Activated naive CD4-positive, alpha-beta T cell (primary cell): ENCODE measurements around the gene SIDT2.

Source experiments
- DNase-seq, 4 experiments: peaks; one replicate each; lab custom pipeline; 2025; lab: John Stamatoyannopoulos, UW

SIDT2 gene

GRCh38 chr11:117189191-117189940, 10.8 kb downstream of the SIDT2 start:
- no peak for DNase-seq

- DNase-seq: no peak
Observed at GRCh38 chr11:117189941-117190544, 11.5 kb downstream of the SIDT2 start.

GRCh38 chr11:117191680-117192400, 13.3 kb downstream of the SIDT2 start:
- no peak for DNase-seq

DNA sequence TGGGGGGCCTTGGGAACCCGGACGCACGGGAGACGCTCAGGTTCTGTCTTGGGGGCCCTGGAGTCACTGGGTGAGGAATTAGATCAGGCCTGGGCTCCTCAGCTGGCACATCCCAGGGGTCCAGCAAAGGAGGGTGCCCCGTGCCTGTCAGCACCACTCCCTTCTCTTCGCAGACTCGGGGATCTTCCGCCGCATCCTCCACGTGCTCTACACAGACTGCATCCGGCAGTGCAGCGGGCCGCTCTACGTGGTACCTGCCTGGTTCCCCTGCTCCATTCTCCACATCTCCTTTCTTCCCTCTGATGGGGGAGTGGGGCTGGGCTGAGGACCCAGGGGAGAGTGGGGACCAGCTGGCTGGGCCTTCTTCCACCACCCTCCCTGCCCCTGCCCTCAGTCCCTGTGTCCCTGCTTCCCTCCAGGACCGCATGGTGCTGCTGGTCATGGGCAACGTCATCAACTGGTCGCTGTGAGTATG, 13.9 kb downstream of the SIDT2 start:
- no peak for DNase-seq

DNA sequence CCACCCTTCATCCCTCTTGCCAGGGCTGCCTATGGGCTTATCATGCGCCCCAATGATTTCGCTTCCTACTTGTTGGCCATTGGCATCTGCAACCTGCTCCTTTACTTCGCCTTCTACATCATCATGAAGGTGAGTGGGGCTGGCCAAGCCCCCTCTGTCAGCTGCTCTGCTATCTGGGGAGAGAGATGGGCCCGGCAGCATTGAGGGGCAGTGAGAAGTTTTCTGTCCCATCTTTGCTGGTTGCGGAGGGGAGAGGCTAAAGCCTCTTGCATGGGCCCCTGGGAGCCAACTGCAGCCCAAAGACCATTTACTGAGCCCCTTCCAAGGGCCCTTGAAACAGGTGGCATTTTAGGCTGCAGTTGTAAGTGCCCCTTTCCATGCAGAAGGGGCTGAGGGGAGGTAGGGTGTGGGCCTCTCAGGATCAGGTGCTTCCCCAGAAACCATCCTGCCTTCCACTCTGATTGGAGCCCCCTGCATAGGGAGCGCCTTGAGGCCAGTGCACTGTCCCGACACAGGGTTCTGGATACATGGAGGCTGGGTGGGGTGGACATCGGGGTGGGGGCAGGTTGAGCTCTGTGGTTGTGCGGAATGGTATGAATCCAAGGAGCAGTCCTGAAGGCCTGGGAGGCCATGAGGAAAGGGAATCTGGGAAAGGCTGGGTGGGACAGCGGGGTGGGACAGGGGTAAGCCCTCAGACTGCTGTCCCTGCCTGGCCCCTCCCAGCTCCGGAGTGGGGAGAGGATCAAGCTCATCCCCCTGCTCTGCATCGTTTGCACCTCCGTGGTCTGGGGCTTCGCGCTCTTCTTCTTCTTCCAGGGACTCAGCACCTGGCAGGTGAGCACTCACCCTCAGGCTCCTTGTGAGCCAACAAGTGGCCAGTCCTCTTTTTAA, 14.8 kb downstream of the SIDT2 start:
- no peak for DNase-seq

DNA sequence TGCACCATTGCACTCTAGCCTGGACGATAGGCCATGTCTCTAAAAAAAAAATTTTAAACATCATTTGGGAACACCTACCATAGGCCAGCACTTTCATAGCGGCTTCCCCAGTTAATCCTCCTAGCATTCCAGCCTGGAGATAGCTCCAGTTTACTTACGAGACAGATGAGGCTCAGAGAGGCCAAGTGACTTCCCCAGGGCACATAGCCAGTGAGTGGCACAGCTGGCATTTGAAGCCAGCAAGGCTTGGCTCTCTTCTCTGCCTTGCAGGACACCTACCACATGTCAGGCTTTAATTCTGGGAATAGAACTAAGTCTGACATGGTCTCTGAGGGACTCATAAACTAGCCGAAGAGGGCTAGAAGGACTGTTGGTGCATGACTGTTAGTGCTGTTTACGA, 15.7 kb downstream of the SIDT2 start:
- DNase-seq: no peak

DNA sequence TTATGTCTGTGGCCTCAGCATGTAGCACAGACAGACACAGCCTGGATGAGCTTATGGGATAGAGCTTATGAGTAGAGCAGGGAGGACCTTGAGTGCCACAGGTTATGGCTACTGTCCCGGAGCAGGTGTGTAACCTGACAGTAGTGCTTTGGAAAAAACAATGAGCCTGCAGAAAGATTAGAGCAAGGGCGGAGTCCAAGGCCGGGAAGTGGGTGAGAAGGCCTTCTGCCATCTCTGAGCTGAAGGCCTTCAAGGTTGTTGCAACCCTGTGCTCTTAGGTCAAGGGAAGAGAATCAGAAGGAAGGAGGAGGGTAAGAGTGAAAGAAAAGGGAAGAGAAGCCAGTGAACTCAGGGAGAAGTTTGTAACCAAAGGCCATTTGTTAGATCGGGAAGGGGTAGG, 16.7 kb downstream of the SIDT2 start:
- DNase-seq: no peak

DNA sequence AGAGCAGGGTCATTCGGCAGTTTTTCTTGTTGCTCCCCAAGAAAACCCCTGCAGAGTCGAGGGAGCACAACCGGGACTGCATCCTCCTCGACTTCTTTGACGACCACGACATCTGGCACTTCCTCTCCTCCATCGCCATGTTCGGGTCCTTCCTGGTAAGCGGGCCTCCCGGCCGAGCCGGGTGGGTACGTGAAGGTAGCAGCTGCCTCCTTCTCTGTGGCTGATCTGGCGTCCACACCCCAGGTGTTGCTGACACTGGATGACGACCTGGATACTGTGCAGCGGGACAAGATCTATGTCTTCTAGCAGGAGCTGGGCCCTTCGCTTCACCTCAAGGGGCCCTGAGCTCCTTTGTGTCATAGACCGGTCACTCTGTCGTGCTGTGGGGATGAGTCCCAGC, 17.2 kb downstream of the SIDT2 start:
- no peak for DNase-seq

DNA sequence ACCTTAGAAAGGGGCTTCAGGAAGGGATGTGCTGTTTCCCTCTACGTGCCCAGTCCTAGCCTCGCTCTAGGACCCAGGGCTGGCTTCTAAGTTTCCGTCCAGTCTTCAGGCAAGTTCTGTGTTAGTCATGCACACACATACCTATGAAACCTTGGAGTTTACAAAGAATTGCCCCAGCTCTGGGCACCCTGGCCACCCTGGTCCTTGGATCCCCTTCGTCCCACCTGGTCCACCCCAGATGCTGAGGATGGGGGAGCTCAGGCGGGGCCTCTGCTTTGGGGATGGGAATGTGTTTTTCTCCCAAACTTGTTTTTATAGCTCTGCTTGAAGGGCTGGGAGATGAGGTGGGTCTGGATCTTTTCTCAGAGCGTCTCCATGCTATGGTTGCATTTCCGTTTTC, 18.5 kb downstream of the SIDT2 start:
- no peak for DNase-seq

DNA sequence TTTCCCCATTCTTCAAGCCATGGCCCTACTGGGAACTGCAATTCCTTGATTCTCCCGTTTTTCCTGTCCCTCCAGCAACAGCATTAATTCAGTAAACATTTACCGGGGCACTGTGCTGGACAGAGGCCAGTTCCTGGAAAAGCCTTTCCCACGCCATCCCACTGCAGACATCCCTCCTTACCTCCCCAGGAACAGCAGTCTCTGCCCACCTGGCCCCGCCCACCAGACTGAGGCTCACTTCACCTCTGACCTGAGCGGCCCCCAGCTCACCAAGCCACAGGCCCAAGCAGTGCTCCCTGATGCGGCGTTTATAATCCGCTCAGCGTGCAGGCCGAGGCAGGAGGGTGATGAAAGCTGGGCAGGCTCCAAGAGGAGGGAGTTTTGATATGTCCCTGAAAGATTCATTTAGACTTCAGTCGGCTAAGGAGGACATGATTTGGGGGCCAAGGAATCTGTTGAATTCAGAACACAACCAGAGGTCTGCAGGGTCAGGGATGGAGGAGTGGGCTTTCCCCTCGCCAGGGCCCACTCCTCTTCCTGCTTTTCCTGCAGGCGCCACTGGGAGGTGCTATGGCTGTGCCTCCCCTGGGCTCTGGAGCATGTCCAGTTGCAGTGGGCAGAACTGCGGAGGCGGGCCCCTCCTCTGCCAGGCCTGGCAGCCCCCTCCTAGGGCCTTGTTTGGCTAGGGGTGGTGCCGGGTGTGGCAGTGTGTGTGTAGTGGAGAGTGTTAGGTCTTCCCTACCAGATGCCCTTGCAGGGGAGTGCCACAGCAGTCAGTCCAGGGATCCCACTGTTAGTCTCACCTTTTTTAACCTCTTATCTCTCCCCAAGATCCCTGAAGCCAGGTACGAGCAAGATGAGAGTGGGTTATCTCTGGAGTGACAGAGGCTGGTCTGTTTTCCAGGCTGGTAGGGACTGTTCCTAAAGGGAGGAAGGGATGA, 19.2 kb downstream of the SIDT2 start:
- DNase-seq: no peak

DNA sequence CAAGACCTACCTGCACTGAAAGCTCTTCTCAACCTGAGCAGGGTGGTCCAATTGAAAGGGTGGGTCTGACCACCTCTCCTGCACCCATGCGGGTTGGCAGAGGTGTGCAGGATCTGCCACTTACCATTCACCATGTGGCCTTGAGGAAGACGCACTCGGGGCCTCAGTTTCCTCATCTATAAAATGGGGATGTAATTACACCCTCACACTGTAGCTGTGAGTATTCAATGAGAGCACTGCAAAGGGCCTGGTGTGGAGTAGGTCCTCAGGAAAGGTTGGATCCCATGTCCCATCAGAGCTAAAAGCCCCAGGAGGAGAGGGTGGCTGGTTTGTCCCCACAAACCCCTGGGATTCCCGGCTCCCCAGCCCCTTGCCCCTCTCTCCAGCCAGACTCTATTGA, 20.1 kb downstream of the SIDT2 start:
- no peak for DNase-seq

DNA sequence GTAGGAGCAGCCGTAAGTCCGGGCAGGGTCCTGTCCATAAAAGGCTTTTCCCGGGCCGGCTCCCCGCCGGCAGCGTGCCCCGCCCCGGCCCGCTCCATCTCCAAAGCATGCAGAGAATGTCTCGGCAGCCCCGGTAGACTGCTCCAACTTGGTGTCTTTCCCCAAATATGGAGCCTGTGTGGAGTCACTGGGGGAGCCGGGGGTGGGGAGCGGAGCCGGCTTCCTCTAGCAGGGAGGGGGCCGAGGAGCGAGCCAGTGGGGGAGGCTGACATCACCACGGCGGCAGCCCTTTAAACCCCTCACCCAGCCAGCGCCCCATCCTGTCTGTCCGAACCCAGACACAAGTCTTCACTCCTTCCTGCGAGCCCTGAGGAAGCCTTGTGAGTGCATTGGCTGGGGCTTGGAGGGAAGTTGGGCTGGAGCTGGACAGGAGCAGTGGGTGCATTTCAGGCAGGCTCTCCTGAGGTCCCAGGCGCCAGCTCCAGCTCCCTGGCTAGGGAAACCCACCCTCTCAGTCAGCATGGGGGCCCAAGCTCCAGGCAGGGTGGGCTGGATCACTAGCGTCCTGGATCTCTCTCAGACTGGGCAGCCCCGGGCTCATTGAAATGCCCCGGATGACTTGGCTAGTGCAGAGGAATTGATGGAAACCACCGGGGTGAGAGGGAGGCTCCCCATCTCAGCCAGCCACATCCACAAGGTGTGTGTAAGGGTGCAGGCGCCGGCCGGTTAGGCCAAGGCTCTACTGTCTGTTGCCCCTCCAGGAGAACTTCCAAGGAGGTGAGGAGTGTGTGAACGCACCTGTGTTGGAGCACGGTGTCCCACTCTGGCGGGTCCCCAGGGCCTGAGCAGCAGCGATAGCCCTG, 20.7 kb downstream of the SIDT2 start, which contains the start of gene TAGLN:
TAGLN (plus strand) TSS at position 318 of the 863 bp plus-strand sequence. CDS start 3,644 bp downstream, outside the sequence.
- no peak for DNase-seq

- no peak for DNase-seq
Observed at GRCh38 chr11:117199916-117200812, 21.6 kb downstream of the SIDT2 start.

- no peak for DNase-seq
Observed at GRCh38 chr11:117200813-117201657, 22.5 kb downstream of the SIDT2 start.

DNA sequence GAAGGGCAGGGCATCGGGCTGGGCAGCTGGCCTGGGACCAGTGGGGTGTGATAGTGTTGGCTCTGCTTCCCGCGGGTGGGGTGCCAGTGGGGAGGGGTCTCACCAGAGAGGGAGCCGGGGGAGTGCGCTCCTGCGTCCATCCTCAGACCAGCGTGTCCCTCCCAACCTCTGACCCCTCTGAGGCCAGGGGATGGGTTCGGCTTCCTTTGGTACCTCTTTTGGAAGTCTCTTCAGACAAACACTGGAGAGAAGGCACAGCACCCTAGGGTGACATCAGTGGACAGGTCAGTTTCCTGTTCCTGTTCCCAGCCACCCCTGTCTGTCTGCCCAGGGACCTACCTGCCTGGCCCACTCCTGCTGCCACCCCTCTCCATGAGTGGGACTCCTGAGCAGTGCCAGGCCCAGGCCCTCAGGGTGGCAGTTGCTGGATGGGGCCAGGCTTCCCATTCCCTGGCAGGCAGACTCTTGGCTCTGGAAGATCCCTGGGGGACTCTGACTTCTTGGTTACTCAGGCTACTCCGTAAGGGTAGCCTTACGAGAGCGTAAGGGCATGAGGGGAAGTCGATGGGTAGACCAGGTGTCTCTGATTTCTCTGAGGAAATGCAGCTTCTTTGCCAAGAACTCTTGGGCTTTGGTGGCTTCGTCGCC, 23.2 kb downstream of the SIDT2 start:
- DNase-seq: no peak

GRCh38 chr11:117202386-117203068, 24.0 kb downstream of the SIDT2 start:
- no peak for DNase-seq

GRCh38 chr11:117203069-117203407, 24.5 kb downstream of the SIDT2 start:
- DNase-seq: no peak
